Amygdala (tissue), 56 donors: Measurements from ENCODE around the gene MARS1.
A peak's percentile ranks its signal among the peaks of the same experiment; 100 is the strongest.

Experiments used
- DNase-seq, 56 donors: peaks; one replicate each; lab custom pipeline; 2025; lab: John Stamatoyannopoulos, UW

MARS1 gene

GRCh38 chr12:57470970-57471656 is 16.8 kb upstream of the MARS1 start:
- DNase-seq, result no peak

GRCh38 chr12:57471661-57472060 is 16.2 kb upstream of the MARS1 start:
- no peak for DNase-seq

- no peak for DNase-seq
Observed at GRCh38 chr12:57472391-57472790, 15.5 kb upstream of the MARS1 start.

- DNase-seq, result no peak
Observed at GRCh38 chr12:57473392-57473791, 14.5 kb upstream of the MARS1 start.

- no peak for DNase-seq
Observed at GRCh38 chr12:57473886-57474285, 14.0 kb upstream of the MARS1 start.

GRCh38 chr12:57474430-57474829 is 13.4 kb upstream of the MARS1 start:
- no peak for DNase-seq

- no peak for DNase-seq
Observed at GRCh38 chr12:57474862-57475261, 13.0 kb upstream of the MARS1 start.

GRCh38 chr12:57475271-57476161 is 12.4 kb upstream of the MARS1 start:
- DNase-seq, result peak in 2 of 56 donors; percentile 10 to 16

- DNase-seq, result peak in 1 of 56 donors; percentile 10
Observed at GRCh38 chr12:57476162-57476992, 11.5 kb upstream of the MARS1 start.

GRCh38 chr12:57476993-57477709 is 10.7 kb upstream of the MARS1 start:
- no peak for DNase-seq

- no peak for DNase-seq
Observed at GRCh38 chr12:57477710-57478681, 9.9 kb upstream of the MARS1 start.

GRCh38 chr12:57479043-57479375 is 8.9 kb upstream of the MARS1 start:
- no peak for DNase-seq

GRCh38 chr12:57479376-57480115 is 8.3 kb upstream of the MARS1 start, which contains the start of gene ARHGAP9:
Gene ARHGAP9 (minus strand): TSS chr12:57479866. CDS start chr12:57479406, 460 bp downstream.
- peak in 1 of 56 donors; percentile 7 for DNase-seq

- no peak for DNase-seq
Observed at GRCh38 chr12:57481671-57482070, 6.2 kb upstream of the MARS1 start.

GRCh38 chr12:57483466-57483865 is 4.4 kb upstream of the MARS1 start:
- no peak for DNase-seq

- no peak for DNase-seq
Observed at GRCh38 chr12:57485695-57486094, 2.2 kb upstream of the MARS1 start.

- DNase-seq, result peak in 1 of 56 donors; percentile 15
Observed at GRCh38 chr12:57487055-57487596, 742 bp upstream of the MARS1 start.
